ENCODE data around the gene SOX6. TPM values are rescaled to one million over a fixed set of nuclear protein-coding genes. Genes with fewer than 3 reads are reported as not detected.
A peak's percentile ranks its signal among the peaks of the same experiment; 100 is the strongest.

The SOX6 gene
- total RNA-seq, 4 donors from 2014 or later, result 25.3 to 42.3 (median 37.4) TPM

- DNase-seq (peak in 1 of 2 donors; percentile 49), ATAC-seq (peak; percentile 37 to 93)
- H3K27ac ChIP-seq, result peak overlapping the region; percentile 82 to 87 (median 84)
- intact Hi-C loops (cut with DNase I; ENCODE audit: low total_unique reads) (no loop called here), in situ Hi-C loops (cut with MboI; ENCODE audit: low sequenced_read_pairs in 4 of 4) (loop anchor here in 3 of 4 donors (10.0 to 25.0 kb wide), 2 partner anchors 420 to 428 kb away; no protein-coding TSS in a partner anchor)
- no peaks in the 10 kb centered on the region for H3K27me3 ChIP-seq
- H3K4me3 ChIP-seq, result no peak overlapping the region
- TF ChIP-seq CTCF (IDR thresholded peaks at IDR 0.05 in 4 of 5, conservative IDR thresholded peaks at IDR 0.05 in 1 of 5) (no peak), POLR2A (IDR thresholded peaks at IDR 0.05) (peak in 1 of 2 donors; percentile 29)
- no peaks in the 10 kb centered on the region for H3K36me3 ChIP-seq
- H3K9me3 ChIP-seq, result no peaks in the 10 kb centered on the region
- H3K4me1 ChIP-seq, result peaks cover 44 to 45% of the 10 kb centered on the region in 2 donors
Observed at GRCh38 chr11:16184588-16184987, 171.8 kb downstream of the SOX6 start.

GRCh38 chr11:16182553-16182952 lies 173.8 kb downstream of the SOX6 start:
- in situ Hi-C loops (cut with MboI; ENCODE audit: low sequenced_read_pairs in 4 of 4), result loop anchor here in 3 of 4 donors (10.0 to 25.0 kb wide), 2 partner anchors 422 to 430 kb away; no protein-coding TSS in a partner anchor

GRCh38 chr11:16180868-16181267 lies 175.5 kb downstream of the SOX6 start:
- H3K27me3 ChIP-seq, result no peaks in the 10 kb centered on the region
- TF ChIP-seq POLR2A (IDR thresholded peaks at IDR 0.05), result no peak
- no peak for TF ChIP-seq CTCF (IDR thresholded peaks at IDR 0.05 in 4 of 5, conservative IDR thresholded peaks at IDR 0.05 in 1 of 5)
- H3K9me3 ChIP-seq, result no peaks in the 10 kb centered on the region
- DNase-seq, result no peak
- no peak overlapping the region for H3K4me3 ChIP-seq
- peaks cover 38 to 40% of the 10 kb centered on the region in 2 donors for H3K4me1 ChIP-seq
- in situ Hi-C loops (cut with MboI; ENCODE audit: low sequenced_read_pairs in 4 of 4) (loop anchor here in 3 of 4 donors (10.0 to 25.0 kb wide), 2 partner anchors 424 to 431 kb away; no protein-coding TSS in a partner anchor), intact Hi-C loops (cut with DNase I; ENCODE audit: low total_unique reads) (no loop called here)
- H3K27ac ChIP-seq, result no peak overlapping the region
- ATAC-seq, result no peak
- no peaks in the 10 kb centered on the region for H3K36me3 ChIP-seq

More at GRCh38 chr11:16182553-16182952, 173.8 kb downstream of the SOX6 start:
- DNase-seq (no peak), ATAC-seq (no peak)
- Histone ChIP-seq H3K4me1 (peaks cover 45 to 46% of the 10 kb centered on the region in 2 donors), H3K27ac (no peak overlapping the region), H3K4me3 (no peak overlapping the region), H3K36me3 (no peaks in the 10 kb centered on the region), H3K9me3 (no peaks in the 10 kb centered on the region), H3K27me3 (no peaks in the 10 kb centered on the region)
- TF ChIP-seq CTCF (IDR thresholded peaks at IDR 0.05 in 4 of 5, conservative IDR thresholded peaks at IDR 0.05 in 1 of 5), result no peak
- TF ChIP-seq POLR2A (IDR thresholded peaks at IDR 0.05), result no peak
- intact Hi-C loops (cut with DNase I; ENCODE audit: low total_unique reads), result no loop called here

- ATAC-seq (no peak), DNase-seq (no peak)
- Histone ChIP-seq H3K4me3 (no peak overlapping the region), H3K36me3 (no peaks in the 10 kb centered on the region), H3K27ac (no peak overlapping the region), H3K27me3 (no peaks in the 10 kb centered on the region), H3K9me3 (no peaks in the 10 kb centered on the region), H3K4me1 (peaks cover 26 to 29% of the 10 kb centered on the region in 2 donors)
- in situ Hi-C loops (cut with MboI; ENCODE audit: low sequenced_read_pairs in 4 of 4), result loop anchor here in 3 of 4 donors (10.0 to 25.0 kb wide), 2 partner anchors 425 to 433 kb away; no protein-coding TSS in a partner anchor
- TF ChIP-seq POLR2A (IDR thresholded peaks at IDR 0.05) (no peak), CTCF (IDR thresholded peaks at IDR 0.05 in 4 of 5, conservative IDR thresholded peaks at IDR 0.05 in 1 of 5) (no peak)
- intact Hi-C loops (cut with DNase I; ENCODE audit: low total_unique reads), result no loop called here
Observed at GRCh38 chr11:16179676-16180075, 176.7 kb downstream of the SOX6 start.
